GM18909 (cell line): ENCODE data around the gene MEGF11.

ENCODE experiments used
- ATAC-seq: cut with Tn5 transposase; IDR thresholded peaks from one replicate; pipeline ENCODE4 v1.9.1; 2021; ENCODE audit warnings: mild to moderate bottlenecking; ENCODE audit not compliant: unreplicated experiment, poor library complexity

The MEGF11 gene

DNA sequence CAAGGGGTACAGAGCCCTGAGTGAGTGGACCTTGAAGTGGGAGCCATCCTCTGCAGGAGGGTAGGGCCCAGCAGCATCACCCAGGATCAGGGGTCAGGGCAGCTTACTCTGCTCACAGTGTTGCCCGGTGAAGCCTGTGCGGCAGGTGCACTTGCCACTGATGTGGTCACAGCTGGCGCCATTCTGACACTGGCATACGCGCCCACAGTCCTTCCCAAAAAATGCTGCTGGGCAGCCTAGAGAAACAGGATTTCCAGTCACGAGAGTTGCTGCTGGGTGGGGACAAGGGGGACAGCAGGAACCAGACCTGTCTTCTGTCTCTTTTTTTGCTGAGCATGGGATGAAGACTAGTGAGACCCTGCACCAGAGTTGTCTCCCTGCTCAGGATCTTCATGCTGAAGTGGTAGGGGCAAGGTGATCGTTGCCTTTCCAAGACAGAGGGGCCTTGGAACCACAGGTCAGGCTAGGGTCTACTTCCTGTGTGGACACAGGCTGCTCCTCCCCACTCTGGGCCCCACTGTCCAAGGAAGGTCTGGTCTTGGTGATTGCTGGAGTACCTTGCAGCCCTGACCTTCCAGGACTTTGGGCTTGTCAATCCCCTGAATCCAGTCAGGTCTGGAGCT is 337.4 kb downstream of the MEGF11 start:
- ATAC-seq = no peak

DNA sequence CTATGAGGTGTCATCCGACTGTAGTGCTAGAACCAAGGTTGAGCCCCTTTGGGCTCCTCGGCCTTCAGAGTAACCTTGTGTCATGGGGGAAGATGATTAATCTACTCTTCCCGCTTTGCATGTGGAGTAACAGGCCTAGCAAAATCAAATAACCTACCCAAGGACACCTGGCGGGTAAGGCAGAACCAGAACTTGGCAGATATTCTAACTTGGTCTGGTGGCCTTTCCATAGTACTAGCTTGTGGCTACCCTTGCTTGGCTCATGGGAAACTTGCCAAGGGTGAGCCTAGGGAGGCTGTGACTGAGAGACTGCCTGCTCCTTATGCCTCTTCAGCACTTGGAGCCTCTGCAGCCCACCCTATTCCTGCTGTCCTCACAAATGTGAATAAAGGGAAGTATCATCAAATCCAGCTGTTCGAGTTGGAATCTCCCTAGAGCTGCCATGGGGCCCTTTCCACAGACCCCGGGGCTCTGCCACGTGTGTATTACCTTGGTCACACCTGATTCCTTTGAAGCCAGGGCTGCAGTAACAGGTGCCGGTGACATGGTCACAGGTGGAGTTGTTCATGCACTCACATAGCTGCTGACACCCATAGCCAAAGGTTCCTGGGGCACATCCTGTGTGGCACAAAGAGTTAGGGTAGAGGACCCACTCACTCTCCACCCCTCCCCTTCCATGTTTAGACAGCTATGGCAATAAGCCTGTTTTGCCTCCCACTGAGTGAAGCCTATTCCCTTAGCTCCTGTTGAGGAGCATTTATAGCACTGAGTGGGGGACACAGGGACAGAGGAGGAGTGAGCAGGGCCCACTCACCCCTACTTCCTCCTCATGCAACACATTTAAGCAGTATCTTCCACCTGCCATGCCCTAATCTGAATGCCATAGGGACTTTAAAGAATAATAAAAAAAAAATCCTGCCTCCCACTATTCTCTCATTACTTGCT is 338.3 kb downstream of the MEGF11 start:
- ATAC-seq = no peak

DNA sequence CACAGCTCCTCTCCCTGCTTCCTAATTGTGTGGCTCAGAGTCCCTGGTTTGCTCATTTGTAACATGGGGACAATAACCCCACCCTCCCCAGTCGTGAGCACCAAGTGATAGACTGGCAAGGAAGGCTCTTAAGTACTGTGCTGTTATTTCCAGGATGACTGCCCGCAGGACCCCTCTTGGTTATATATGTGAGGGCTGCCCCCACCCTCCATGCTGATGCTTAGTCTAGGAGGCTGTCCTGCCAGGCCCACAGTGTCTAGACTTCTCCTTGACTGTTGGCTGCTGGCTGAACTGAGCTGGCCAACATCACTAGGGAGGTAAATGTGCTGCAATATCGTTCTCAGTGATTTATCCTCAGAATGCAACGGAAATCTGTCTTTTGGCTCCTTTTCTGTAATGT is 339.2 kb downstream of the MEGF11 start:
- no peak for ATAC-seq

DNA sequence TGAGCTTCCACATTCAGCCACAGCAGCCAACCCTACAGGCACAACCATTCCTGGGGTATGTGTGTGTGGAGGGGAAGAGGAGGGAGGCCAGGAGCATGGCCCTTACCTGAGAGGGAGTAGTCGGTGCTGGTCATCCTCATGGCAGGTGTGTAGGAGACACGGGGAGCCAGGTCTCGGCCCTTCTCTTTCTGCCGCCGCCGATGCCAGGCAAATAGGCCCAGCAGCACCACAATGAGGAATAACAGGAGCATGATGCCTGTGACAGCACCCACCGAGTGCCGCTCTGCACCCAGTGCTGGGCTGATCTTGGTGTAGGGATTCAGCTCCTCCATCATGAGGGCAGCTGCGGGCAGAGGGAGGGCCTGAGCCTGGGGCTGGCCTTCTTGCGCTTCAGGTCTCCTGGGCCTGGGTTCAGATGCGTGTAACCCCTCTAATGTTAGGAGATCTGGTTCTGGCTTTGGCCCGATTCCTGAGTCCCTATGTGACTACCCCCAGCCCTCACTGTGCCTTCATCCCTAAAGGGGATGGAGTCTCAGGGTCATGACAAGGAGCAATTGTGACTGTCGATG is 339.8 kb downstream of the MEGF11 start:
- no peak for ATAC-seq

DNA sequence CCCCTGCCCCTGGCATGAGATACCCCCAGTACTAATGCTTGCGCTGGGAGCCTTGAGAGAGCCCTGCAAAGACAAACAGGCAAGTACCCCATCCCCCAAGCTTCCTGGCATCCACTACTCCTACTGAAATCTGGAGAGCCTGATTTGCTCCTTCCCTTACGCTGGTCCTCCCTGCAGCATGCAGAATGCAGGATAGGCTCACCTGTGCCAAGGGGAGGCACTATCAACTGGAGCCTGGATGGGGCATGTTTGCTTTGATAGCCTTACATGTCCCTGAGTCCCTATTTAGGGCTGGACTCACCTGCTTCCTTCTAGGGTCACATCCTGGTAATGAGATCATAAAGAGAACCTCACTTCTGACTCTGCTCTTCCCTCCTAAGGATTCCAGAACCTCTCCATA is 341.3 kb downstream of the MEGF11 start:
- no peak for ATAC-seq

DNA sequence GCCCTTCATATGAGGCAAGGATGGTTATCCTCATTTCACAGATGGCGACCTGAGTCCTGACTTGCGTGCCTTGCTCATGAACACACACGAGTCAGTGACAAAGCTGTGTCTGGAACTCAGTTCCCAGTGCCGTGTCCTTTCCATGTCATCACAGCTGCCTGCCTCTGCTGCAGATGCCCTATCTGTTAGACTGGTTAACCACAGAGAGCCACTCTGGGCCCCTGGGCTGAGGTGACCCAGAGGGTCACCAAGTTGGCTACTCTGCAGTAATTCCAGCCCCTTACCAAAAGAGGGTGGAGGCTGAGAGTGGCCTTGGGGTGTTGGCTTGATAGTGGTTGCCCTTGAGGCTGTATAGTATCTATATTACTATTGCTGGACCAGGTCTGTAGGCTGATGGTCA is 343.2 kb downstream of the MEGF11 start:
- ATAC-seq = no peak

DNA sequence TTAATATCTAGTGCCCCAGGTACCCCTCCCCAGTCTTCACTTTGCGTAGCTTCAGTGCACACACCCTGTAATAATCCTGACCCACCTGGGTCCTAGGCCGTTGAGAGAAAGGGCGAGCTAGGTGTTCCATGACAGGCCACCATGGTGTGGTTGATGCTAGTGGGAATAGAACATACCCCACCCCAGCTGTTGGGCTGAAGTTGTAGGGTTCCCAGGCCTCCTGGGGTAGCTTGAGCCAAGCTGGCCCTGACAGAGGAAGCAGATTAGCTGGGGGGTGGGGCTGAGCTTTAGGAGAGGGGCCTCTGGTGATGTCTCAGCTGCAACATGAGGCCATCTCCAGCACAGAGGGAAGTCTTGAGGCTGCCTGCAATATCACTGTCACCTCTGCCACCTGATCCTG is 343.7 kb downstream of the MEGF11 start:
- ATAC-seq = no peak

DNA sequence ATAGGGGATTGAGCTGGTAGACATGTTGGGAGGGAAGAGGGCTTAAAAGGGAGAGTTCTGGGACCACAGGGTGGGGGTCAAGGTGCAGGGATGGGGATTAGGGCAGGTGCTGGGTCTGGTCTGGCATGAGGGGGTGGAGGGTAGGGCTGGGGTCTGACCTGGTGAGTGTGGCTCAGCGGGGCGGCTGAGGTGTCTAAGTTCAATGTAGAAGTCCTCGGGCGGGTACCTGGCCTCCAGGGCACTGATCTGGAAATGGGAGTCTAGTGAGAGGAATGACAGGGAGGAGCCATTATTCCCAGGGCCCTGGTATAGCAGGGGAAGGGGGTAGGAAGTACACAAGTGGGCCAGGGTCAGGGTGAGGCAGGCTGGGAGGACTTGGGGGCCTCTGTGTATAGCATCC is 344.7 kb downstream of the MEGF11 start:
- ATAC-seq = no peak

DNA sequence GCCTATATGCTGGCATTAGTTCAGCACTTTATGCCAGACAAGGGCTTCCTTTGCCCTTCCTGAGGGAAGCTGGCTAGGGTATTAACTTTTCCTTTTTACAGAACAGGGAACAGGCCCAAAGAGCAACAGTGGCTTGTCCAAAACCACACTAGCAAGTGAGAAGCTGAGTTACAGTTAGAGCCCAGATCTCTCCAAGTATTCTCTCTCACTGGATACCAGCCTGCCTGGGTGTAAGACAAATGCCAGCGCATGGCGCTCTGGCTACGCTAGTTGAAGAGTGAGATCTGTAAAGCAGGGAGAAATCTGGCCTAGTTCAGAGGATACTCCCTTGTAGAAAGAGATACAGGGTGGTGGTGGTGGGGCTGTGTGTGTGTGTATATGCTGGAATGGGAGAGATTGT is 345.9 kb downstream of the MEGF11 start:
- ATAC-seq = no peak

DNA sequence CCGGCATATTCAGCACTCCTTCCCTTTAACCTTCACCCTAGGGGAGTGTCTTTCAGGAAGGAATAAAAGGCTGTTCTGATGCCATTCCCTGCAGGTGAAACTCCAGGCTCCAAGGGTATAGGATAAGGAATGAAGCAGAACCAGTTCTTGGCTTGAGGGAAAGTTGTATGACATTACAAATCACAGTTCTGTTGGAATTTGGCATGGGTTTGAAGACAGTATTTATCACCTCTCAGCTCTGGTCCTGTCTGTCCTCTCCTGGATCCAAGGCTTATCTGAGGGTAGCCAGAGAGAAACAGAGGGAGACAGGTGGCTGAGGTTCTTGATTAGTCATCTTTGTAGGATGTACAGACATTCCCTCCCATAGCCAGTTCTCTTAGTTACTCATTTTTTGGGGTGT is 347.2 kb downstream of the MEGF11 start:
- no peak for ATAC-seq

DNA sequence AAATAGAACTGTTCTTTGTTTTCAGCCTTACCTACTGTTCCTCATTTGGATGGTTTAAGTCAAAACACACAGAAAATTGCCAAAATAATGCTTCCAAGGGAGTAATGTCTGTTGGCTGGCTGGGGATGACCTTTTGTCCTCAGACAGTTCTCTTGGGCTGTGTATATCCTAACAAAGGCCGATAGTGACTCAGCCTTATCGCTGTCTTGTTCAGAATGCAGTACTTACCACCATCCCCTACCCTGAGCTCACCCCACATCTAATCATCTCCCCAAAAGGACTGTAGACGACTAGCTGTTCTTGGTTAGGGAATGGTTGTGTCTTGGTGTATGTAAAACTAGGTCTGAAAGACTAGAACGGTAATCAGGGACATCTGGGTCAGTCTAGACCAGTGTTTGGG is 349.2 kb downstream of the MEGF11 start:
- no peak for ATAC-seq

DNA sequence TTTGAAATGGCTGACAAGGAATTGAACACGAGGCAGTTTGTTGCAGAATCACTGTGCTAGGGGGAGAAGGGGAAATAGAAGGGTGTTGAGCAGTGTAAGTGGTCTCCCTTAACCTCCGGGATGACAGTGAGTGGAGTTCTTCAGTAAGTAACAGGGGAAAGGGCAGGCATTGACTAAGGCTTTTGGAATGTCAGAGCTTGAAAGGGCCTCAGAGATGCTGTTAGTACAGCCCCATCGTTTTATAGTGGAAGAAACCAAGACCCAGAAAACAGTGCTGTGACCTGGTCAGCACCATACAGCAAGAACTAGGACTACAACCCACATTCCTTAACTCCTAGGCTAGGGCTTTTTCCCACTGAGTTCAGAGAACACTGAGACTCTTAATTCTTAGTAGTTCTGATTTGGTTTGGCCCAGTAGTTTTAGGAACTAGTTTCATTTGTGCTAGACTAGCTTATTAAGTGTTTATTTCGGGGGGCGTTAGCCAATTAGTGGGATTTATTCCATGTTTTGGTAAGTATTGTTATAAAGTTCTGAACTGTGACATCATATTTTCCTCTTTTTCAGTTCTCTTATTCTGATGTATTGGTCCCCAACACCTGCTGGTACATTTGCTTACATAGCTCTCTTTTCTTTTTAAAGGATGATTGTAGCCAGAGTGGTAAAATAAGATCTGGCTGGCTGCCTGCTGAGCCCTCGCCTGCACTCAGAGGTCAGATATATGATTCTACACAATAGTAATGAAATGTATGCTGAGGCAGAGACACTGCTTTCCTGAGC is 350.1 kb downstream of the MEGF11 start:
- ATAC-seq = no peak

DNA sequence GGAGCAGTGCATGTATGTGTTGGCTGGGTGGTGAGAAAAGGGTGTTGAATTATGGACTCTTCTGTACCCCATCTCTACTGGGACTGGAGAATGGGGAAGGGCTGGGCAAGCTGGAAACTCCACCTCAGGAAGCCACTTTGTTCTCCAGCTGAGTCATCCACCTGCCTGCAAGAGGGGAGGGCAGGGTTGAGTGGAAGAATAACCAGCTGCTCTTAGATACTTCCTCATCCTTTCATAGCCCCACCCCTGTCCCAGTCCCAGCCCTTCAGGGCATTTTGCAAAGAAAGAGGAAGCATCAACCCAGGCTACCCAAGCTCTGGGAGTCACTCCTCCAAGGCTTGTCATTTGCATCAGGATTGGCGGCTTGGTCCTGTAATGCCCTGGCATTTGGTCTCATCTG is 351.2 kb downstream of the MEGF11 start:
- peak; percentile 70 for ATAC-seq

DNA sequence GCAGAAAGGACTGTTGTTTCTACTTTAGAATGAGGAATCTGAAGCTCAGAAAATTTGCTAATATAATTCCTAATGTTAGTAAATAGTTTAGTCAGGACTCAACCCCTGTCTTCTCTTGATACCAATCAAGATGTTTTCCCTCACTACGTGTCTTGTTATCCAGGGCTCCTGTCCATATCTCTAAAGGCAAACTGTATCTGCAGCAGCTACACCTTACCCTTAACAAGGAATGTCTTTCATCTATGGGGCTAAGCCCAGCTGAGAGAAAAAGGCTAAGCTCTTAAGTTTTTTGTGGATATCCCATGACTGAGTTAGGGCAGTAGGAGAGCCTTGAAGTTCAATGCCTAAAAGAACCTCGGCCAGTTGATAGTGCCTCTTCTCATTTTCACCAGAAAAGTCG is 351.7 kb downstream of the MEGF11 start:
- ATAC-seq = no peak

DNA sequence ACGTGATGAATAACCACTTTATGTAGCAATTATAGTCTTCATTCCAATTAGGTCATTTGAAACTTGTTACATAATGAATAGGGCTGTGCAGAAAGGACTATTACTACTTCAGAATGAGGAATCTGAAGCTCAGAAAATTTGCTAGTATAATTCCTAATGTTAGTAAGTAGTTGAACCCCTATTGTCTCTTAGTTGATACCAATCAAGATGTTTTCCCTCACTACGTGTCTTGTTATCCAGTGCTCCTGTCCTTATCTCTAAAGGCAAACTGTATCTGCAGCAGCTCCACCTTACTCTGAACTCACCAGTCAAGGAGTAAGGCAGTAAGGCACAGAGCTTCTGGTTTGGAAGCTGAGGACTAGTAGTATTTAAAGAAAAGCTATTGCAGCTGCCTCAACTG is 352.2 kb downstream of the MEGF11 start:
- ATAC-seq = no peak

DNA sequence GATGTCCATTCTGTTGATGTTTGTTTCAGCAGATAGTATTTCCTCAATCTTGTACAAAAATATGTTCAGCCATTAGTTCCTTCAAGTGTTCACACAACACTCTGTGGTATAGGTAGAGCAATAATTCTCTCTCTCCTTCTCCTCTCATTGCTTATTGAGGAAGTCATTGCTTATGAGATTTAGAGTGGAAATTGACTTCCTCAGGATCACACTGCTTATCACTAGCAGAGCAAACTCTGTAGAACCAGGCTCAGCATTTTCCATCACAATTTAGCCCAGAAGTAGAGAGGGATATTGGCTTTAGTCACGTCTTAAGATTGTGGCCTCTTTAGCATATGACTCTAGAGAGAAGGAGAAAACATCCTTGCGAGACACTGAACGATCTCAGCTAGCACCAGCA is 353.1 kb downstream of the MEGF11 start:
- ATAC-seq = no peak

DNA sequence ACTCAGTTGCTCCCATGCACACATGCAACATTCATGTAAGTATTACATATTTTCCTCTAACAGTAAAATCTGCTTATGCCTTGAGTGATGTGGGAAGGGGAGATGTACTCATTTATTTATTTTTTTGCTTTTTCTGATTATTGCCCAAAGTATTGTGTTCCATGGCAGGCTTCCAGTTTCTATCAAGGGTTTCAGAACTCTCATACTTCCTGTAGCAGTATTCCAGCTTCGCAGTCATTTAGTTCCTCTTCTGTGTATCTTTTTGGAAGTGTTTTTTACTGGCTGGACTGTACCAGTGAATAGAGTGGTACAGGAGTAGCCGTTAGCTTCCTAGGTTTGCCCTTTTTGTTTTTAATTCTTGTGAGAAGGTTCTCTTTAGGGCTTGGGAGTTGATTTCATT is 357.3 kb downstream of the MEGF11 start:
- ATAC-seq = no peak

DNA sequence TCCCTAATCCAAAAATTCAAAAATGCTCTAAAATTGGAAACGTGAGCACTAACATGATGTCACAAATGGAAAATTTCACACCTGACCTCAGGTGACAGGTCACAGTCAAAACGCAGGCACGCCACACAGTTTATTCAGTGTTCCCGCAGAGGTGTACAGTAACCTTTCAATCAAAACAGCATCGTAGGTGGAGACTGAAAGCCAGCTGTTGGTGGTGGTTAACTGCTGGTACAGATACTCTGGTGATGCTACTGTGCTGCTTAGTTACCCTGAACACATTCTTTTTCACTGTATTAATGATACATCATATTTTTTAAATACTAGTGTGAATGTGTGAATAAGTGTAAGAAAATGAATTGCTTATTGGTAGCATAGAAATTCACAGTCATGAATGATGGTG is 360.5 kb downstream of the MEGF11 start:
- no peak for ATAC-seq

DNA sequence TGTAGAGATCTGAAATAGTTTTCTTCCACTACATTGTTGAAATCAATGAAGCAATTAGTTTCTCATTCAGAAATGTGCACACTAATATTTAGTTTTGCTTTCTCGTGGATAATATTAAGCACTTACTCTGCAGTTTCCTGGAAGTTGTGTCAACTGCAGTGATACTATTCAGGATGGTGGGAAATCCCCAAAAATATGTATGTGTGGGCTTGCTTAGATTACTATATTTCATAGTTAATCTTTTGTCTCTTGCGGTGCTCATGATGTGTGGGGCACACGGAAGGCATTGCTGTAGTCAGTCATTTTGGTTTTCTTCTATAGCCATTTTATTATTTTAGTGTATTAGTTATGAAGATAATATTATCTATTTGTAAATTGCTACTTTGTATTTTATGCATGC is 364.6 kb downstream of the MEGF11 start:
- ATAC-seq = no peak

DNA sequence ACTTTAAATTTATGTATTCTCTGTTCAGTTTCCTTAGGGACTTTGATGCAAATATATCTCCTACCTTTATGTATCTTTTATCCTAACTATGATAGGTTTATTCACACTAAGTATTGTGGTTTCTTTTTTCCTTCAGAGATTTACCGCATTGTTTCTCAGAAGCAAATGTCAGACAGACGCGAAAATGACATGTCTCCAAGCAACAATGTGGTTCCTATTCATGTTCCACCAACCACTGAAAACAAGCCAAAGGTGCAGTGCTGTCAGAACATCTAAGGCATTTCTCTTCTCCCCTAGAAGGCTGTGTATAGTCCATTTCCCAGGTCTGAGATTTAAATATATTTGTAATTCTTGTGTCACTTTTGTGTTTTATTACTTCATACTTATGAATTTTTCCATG is 366.0 kb downstream of the MEGF11 start:
- ATAC-seq = no peak

DNA sequence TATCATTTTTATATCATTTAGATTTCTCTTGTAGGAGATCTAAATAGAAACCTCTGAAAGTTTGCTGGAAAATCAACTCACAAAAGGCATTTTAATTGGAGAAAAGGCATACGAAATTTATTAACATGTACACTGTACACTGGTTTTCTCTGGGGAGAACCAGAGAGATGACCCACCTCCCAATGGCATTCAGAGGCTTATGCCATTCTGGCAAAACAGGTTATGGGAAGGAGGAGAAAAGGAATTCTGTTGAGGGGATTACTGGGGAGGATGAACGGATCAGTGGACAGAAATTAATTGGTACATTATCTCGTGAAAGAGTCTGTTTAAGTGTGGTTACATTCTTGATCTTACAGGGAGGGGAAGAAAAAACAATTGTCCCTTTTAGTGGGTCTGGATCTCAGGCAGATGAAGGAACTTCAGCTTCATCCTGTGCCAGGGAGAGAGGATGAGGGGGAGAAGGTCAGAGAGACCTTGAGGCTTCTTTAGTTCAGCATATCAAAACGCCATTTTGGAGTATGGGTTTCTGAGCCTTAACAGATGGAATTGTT is 367.8 kb downstream of the MEGF11 start:
- no peak for ATAC-seq
